NK-92 (cell line): ENCODE measurements around the gene PTPN22.
"Not testable (repeated sequence)": the region's sequence is repeated elsewhere in the genome, so short reads cannot be mapped to it uniquely, and the experiment has no call there.

Experiments
- DNase-seq: peaks from one replicate; lab custom pipeline; 2025; ENCODE audit not compliant: unreplicated experiment; lab: John Stamatoyannopoulos, UW

The PTPN22 gene

DNA sequence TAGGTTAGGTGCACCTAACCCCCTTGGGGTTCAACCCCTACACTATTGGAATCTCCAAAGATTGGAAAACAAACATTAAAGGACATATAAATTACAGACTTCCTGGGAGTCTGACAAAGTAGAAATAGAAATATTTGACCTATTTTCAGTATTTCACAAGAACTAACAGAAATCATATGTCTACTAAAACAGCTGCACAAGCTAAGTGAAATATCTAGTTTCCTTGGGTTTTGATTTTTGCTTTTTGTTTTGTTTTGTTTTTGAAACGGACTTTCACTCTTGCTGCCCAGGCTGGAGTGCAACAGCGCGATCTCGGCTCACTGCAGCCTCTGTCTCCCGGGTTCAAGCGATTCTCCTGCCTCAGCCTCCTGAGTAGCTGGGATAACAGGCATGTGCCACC lies 18.8 kb downstream of the PTPN22 start:
- DNase-seq: not testable (repeated sequence)

DNA sequence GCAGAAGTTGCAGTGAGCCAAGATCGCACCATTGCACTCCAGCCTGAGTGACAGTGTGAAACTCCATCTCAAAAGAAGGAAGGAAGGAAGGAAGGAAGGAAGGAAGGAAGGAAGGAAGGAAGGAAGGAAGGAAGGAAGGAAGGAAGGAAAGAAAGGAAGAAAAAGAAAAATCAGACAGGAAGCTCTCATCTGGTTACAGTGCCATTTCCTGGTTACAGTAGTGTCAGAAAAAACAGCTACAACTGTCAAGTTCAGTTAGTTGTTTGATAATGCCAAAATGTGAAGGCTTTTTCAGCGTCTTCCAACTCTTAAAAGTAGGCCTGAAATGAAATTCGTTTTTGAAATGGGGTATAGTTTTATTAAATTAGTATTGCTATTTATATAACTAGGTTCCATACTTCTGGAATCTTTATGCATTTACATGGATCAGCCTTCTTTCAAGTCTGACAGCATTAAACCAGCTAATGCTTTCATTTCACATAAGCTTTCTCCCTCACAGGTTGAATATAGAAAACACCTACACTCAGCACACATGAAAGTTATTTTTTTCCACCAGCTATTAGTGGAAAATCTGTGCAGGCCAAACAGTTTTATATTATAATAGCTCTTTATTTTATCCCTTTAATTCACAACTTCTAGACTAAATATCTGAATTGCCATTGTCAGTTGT lies 21.2 kb downstream of the PTPN22 start:
- no peak for DNase-seq

DNA sequence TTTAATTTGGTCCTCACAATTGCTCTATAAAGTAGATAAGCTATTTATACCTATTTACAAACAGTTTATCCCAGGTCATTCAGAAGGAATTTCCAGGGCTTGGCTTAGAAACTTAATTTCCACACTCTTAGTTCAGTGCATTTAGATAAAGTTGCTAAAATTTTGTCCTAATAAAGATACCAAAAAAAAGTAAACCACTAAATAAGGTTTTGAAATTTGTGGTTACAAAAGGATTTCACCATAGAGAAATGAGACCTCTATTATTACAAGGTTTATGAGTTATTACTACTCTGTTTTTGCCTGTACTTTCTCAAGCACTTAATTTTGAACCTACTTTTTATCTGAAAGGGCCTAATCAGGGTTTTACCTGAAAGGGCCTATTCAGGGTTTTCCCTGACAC lies 22.4 kb downstream of the PTPN22 start:
- DNase-seq: no peak

DNA sequence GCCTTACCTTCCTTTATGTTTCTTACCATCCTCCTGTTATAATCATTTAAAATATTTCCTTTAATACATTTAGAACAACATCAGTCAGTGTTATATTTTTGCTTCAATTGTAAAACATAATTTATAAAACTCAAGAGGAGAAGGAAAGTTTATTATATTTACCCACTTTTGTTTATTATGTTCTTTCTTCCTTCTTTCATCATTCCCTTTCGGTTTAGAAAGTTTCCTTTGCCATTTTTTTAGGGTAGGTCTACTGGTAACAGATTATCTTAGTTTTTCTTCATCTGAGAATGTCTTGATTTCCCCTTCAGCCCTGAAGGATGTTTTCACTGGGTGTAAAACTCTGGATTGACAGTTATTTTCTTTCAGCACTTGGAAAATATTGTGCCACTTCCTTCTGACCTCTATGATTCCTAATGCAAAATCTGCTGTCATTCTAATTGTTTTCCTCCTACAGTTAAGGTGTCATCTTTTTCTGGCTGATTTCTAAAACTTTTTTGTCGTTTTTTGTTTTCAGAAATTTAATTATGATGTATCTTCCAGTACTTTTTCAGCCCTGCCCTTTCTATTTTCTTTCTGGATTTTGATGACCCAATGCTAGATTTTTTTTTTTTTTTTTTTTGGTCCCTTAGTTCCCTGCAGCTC lies 25.0 kb downstream of the PTPN22 start:
- no peak for DNase-seq

DNA sequence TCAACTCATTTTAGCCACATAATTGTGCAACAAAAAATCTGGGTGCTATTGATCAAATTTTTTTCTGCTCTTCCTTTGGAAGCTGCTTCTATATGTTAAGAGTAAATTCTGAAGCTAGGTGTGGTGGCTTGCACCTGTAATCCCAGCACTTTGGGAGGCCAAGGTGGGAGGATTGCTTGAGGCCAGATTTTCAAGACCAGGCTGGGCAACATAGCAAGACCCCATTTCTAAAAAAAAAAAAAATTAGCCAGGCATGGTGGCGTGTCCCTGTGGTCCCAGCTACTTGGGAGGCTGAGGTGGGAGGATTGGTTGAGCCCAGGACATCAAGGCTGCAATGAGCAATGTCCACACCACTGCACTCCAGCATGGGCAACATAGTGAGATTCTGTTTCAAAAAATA lies 35.0 kb downstream of the PTPN22 start:
- DNase-seq: no peak

DNA sequence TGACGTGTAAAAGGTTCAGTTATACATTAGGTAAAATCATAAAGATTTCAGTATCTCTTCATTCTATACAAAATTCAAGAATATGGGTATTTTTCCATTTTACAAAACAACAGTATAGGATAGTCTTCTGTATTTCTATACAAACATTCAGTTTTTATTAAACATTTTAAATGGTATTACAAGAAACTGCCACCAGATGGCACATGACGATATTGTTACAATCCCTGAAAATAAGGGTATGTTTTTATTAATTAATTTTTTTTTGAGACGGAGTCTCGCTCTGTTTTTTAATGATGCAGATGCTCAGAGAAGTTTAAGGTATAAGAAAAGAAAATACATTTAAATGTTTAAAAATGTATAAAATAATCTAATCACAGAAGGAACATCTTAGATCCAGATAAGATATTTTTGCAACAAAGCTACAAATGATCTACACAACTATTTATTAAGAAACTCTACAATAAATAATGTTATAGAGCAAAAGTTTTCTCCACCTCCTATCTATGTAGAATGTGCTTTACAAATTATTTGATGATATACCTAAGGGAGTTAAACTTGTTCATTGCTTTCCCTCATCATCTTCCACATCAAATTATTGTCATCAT lies 35.7 kb downstream of the PTPN22 start:
- no peak for DNase-seq

DNA sequence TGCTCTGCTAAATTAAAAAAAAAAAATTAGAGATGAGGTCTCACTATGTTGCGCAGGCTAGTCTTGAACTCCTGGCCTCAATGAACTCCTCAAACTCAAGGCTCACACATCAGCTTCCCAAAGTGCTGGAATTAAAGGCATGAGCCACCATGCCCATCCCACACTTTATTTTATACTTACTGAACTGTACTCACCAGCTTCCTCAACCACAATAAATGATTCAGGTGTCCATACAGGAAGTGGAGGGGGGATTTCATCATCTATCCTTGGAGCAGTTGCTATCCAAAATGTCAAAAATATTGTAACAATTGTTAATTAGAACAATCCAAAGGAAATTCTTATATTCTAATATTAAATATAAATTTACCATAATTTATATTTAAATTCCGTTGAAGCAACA lies 36.8 kb downstream of the PTPN22 start:
- no peak for DNase-seq

DNA sequence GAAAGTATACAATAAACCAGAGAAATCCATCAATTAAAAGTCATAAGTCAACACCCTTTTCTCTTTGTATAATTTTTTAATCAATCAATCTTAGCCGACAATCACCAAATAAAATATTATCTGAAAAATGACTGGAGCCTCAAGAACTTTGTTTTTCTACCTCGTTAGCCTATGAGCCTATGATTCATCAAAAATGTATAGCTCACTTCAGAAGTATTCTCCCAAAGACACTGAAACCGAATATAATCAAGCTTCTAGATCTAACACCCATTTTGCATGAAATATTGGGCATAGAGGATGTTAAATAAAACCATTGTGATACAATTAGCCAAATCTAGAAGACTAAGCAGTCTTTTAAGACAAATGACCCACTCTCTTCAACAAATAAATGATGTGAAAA lies 41.5 kb downstream of the PTPN22 start:
- DNase-seq: no peak

DNA sequence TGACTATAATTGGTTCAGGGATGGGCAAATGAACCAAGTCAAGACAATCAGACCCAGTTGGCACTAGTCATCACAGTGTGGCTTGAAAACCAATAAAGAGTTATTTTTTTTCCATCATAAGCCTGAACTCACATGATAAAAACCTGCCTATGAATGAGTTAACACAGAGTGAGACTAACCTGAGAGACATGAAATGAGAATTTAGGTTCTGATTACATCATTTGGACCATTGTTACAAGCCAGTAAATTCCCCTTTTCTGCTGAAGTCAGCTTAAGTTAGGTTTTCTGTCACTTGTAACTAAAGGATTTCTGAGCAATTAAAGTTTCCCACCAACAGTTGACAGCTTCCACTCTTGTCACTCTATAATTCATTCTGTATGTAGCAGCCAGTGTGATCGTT lies 49.6 kb downstream of the PTPN22 start:
- DNase-seq: no peak

DNA sequence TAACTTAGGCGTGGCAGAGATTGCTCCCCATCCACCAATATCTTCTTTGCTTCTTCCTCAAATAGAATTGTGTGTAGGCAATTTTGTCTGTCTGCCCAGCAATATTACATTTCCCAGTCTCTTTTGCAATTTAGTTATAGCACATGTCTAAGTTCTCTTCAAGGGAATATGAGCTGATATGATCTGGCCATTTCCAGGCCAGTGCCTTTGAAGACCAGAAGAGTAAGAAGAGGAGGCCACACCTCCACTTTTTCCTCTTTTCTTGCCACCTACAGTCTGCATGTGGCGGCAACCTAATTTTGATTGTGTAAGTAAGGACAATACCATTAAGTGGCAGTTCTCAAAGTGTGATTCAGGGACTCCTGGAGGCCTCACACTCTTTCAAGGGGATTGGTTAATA lies 52.9 kb downstream of the PTPN22 start:
- no peak for DNase-seq

DNA sequence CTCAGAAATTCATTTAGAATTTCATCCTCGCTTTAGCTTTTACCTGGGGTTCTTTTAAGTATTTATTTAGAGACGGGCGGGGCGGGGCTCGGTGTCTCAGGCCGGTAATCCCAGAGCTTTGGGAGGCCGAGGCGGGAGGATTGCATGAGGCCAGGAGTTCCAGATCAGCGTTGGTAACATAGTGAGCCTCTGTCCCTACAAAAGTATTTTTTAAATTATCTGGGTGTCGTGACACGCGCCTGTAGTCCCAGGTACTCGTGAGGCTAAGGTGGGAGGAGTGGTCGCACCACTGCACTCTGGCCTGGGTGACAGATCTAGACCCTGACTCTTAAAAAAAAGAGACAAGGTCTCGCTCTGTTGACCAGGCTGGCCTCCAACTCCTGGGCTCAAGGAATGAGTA lies 58.3 kb downstream of the PTPN22 start:
- DNase-seq: no peak

DNA sequence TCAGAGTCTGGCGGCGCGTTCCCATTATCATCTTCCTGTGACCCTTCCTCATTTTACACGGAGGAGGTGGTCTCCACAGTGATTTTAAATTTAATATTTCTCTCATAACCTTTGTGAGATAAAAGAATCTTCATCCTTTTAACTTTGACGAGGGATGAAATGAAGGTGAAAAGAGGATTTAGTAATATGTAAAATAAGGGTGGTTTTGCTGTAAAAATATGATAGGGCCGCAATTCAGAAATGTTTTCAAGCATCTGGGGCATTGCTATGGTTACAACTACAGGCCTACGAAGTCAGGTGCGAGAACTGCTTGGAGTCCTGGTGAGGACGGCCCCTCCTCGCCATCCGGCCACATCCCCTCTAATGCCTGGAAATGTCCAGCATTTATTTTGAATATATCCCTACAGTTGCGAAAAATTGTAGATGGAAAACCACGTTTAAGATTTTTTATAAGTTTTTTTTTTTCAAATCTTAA lies 58.8 kb downstream of the PTPN22 start:
- no peak for DNase-seq

DNA sequence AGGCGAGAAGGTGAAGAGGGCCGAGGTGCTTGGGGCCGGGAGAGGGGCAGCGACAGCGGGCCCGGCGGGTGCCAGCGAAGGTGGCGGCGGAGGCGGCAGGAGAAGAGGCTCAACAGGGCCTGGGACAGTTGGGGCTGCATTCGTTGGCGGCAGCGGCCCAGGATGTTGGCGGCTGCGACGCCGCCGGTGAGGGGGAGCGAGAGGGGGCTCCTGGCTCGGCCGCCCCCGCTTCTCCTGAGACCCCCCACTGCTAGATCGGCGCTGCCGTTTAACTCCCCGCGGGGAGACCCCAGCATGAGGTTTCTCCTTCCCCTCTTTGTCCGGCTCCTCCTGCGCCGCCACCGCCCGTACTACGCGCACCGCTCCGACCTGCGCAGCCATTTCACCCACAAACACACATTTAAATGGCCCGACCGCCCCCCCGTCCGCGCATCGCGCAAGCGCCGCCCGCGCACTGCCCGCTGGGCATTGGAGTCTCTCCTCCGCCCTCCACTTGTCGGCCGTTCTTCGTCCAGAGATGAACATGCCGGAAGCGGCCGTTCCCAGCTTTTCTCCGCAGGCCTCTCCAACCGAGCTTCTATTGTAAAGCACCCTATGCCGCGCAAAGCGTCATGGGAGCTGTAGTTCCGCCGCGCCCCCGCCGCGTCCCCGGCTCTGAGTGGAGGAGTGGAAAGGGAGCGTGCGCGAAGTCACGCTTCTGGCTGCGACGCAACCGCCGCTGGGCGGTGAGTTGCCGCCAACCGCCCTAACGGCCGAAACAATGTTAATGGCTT lies 59.4 kb downstream of the PTPN22 start, which contains the start of gene RSBN1:
TSS of gene RSBN1 (minus strand) at position 589 of the 773 bp plus-strand sequence. CDS start at position 525, 64 bp downstream.
- DNase-seq: peak; percentile 89

DNA sequence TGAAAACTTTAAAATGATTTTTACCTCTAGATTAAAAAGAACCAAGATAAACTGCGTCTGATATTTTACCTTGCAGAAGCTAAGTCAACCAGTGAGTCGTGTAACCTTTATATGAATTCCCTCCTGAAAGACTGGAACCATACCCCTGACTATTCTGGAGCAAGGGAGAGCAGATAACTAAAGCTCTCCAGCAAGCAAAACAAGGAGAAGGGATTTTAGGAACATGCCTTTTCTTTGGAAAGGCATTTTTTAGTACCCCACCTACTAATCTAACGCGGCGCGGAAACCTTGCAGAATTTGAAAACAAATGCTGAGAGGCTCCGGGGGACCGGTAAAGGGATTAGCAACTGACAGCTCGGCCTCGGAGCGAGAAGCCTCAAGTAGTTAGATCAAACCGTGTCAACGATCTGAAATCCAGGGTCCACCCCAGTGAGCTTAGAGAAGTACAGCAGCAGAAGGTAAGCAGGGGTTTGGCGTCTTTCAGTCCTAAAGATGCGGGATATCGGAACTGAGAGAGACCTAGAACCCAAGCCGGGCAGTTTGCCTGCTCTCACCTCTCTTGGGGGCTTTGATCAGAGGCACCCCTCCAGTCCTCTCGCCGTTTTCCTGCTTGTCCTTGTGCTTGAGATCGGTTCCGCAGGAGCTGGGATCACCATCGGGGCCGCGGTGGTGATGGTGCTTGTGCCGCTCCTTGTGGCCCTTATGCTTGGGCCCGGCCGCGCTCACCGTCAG lies 60.2 kb downstream of the PTPN22 start:
- no peak for DNase-seq

DNA sequence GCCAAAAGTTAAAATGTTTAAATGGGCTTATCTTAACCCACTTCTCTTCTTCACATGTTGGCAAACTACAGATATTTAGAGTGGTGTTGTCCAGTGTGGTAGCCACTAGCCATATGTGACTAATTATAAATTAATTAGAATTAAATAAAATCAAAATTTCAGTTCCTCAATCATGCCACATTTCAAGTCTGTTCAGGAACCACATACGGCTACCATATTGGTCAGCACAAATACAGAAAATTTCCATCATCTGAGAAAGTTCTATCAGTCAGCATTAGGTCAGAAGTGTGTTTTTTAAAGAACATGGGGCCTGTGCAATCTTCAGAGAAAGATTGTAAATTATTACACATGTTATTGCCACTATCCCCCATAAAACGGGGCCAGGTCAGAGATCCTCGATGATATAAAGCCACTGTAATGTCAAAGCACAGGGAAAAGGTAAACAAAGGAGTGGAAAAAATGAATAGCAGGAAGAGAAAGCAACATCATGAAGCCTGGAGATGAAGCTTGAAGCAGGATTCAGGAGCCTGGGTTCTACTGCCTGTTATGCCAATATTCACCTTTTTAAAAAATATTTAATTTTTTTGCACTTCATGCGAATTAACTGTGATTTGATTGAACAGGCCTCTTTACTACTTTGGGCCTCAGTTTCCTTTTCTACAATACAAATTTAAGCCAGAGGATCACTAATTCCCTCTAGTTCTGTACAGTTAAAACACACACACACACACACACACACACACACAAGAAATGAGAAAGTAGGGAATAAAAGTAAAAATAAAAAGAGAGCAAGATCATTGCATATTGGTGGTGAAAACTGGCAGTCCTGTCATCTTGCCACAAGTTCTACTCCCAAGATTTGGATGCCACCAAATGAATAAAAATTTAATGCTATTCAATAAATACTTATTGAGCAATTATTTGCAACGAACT lies 61.6 kb downstream of the PTPN22 start:
- DNase-seq: no peak

DNA sequence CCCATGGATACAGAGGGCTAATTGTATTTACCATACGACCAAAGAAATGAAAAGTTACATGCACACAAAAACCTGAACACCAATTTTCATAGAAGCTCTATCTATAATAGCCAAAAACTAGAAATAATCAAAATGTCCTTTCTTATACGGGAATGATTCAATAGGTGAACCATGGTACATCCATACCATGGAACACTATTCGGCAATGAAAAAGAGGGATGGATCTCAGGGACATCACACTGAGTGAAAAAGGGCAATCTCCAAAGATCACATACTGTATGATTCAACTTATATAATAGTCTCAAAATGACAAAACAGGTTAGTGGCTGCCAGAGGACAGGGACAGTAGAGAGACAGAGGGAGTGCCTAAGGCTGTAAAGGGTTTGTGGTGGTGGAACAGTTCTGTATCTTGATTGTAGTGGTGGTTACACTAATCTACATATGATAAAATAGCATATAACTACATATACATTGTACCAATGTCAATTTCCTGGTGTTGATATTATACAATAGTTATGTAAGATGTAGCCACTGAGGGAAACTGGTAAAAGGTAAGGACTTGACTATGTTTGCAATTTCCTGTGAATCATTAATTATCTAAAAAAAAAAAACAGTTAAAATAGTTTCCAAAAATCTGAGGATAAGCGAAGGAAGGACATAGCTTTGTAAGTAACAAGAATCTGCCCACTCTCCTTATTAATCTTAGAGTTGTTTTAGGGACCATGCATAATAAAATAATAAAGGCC lies 62.9 kb downstream of the PTPN22 start:
- DNase-seq: no peak

DNA sequence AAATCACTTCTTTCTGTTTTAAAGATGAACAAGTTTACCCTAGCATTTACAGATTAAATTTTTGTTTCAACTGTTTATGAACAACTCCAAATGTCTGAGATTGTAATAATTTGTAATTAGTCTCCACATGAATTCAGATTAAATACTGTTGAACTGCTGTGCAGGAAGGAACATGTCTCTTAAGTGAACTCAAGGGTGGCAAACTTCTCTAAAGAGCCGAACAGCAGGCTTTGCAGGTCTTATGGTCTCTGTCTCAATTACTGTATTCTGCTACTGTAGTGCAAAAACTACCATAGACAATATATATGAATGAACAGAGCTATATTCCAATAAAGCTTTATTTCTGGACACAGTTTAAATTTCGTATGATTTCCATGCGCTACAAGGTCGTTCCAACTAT lies 65.9 kb downstream of the PTPN22 start:
- no peak for DNase-seq

DNA sequence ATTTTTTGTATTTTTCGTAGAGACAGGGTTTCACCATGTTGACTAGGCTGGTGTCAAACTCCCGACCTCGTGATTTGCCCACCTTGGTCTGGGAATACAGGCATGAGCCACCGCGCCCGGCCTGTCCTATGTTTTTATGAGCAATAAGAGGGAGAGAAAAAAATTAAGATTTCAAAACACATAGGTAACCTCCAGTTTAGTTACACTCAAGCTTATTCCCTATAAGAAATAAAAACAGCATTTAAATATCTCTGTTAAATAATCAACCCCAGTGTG lies 66.3 kb downstream of the PTPN22 start:
- no peak for DNase-seq
